Prostate gland (tissue), 2 donors: ENCODE results near the gene MCHR1. TPM values are rescaled to one million over a fixed set of nuclear protein-coding genes. Genes with fewer than 3 reads are reported as not detected.
"Not testable (repeated sequence)": the region's sequence is repeated elsewhere in the genome, so short reads cannot be mapped to it uniquely, and the experiment has no call there.

Experiments
- DNase-seq: peaks from one replicate; pipeline ENCODE4 v3.0.0-alpha.2; 2019; ENCODE audit warnings: low spot score
- H3K27ac ChIP-seq, 2 donors: fragments of 200-600 bp; sonication (generic); 2 replicates each; pipeline ENCODE4 v1.5.1; 2017 to 2019
- H3K27me3 ChIP-seq: fragments of 200-600 bp; sonication (generic); replicated peaks from 2 replicates; pipeline ENCODE4 v1.5.1; 2019; ENCODE audit not compliant: insufficient read depth
- H3K36me3 ChIP-seq, 2 donors: fragments of 200-600 bp; sonication (generic); 1 replicate in 1 of 2; 2 replicates in 1 of 2; pipeline versions ENCODE4 v1.5.1 to v1.8.1; 2017 to 2019
- H3K4me1 ChIP-seq: fragments of 200-600 bp; sonication (generic); replicated peaks from 2 replicates; pipeline ENCODE4 v1.5.1; 2019
- H3K4me3 ChIP-seq, 2 donors: fragments of 200-600 bp; sonication (generic); 2 replicates each; pipeline ENCODE4 v1.5.1; 2017 to 2019
- H3K9me3 ChIP-seq: fragments of 200-600 bp; sonication (generic); 2 replicates; pipeline ENCODE4 v1.5.1; 2017
- POLR2A ChIP-seq: fragments of 450-650 bp; IDR thresholded peaks from one replicate; pipeline ENCODE4 v1.6.1; 2016; ENCODE audit warnings: antibody characterized with exemption, mild to moderate bottlenecking
- POLR2AphosphoS5 ChIP-seq: sonication (generic); formaldehyde crosslinking; IDR thresholded peaks from one replicate; pipeline ENCODE4 v1.6.1; 2017; ENCODE audit warnings: antibody characterized with exemption
- WGBS: methylation state at CpG from one replicate; pipeline ENCODE4 v1.1.5; 2018; 5-methylcytosine and 5-hydroxymethylcytosine counted together
- intact Hi-C: fragments of 100-400 bp; cut with DNase I; formaldehyde crosslinking; loops from one replicate; pipeline ENCODE4 v1.14.2; 2022
- total RNA-seq, 2 donors: library from RNA; depleted of rRNA; stranded (reverse); fragments of >200 nt; gene quantifications; one replicate each; pipeline ENCODE4 v1.1.0, GENCODE V29; 2016
- TF ChIP-seq, protein P1 (sequence below), 4 experiments: fragments of 200-600 bp in 2 of 4; fragments of 450-650 bp in 2 of 4; sonication (generic) in 2 of 4; IDR thresholded peaks; 1 replicate in 3 of 4; 2 replicates in 1 of 4; pipeline ENCODE4 v1.5.1; 2016 to 2019; ENCODE audit warnings: antibody characterized with exemption in 4 of 4, mild to moderate bottlenecking in 2 of 4, moderate library complexity in 2 of 4

Gene MCHR1
- total RNA-seq, 2 donors from 2014 or later = 0.45 TPM; not detected in 1

- no peaks in the 10 kb centered on the region for H3K27me3 ChIP-seq
- 18% methylated on average over 11 of the region's 11 CpGs for WGBS
- intact Hi-C loops = no loop called here
- no peaks in the 10 kb centered on the region for H3K36me3 ChIP-seq
- peaks cover 2% of the 10 kb centered on the region for H3K4me1 ChIP-seq
- H3K9me3 ChIP-seq = no peaks in the 10 kb centered on the region
- TF ChIP-seq POLR2A = no peak
- TF ChIP-seq, protein P1, sequence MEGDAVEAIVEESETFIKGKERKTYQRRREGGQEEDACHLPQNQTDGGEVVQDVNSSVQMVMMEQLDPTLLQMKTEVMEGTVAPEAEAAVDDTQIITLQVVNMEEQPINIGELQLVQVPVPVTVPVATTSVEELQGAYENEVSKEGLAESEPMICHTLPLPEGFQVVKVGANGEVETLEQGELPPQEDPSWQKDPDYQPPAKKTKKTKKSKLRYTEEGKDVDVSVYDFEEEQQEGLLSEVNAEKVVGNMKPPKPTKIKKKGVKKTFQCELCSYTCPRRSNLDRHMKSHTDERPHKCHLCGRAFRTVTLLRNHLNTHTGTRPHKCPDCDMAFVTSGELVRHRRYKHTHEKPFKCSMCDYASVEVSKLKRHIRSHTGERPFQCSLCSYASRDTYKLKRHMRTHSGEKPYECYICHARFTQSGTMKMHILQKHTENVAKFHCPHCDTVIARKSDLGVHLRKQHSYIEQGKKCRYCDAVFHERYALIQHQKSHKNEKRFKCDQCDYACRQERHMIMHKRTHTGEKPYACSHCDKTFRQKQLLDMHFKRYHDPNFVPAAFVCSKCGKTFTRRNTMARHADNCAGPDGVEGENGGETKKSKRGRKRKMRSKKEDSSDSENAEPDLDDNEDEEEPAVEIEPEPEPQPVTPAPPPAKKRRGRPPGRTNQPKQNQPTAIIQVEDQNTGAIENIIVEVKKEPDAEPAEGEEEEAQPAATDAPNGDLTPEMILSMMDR (IDR thresholded peaks at IDR 0.05) = peak in 2 of 4 experiments; percentile 43 to 53
- TF ChIP-seq POLR2AphosphoS5 = peak; percentile 48
- peak; percentile 38 for DNase-seq
- H3K27ac ChIP-seq = peak overlapping the region; percentile 53 to 60
- no peak overlapping the region for H3K4me3 ChIP-seq
These were observed 24.6 kb upstream of the MCHR1 start for GRCh38 chr22:40654522-40655167.

DNA sequence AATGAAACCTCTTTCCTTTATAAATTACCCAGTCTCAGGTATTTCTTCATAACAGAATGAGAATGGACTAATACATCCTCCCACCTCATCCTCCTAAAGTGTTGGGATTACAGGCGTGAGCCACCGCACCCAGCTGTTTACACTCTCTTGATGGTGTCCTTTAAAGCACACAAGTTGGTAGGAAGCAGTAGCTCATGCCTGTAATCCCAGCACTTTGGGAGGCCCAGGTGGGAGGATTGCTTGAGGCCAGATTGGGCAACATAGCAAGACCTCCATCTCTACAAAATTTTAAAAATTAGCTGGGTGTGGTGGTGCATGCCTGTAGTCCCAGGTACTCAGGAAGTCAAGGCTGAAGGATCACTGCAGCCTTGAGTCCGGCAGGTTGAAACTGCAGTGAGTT lies 23.3 kb upstream of the MCHR1 start:
- H3K9me3 ChIP-seq, H3K27ac ChIP-seq, H3K27me3 ChIP-seq, DNase-seq, H3K4me1 ChIP-seq, H3K36me3 ChIP-seq, intact Hi-C loops, H3K4me3 ChIP-seq: not testable (repeated sequence)
- WGBS = 98% methylated on average over 3 of the region's 3 CpGs

DNA sequence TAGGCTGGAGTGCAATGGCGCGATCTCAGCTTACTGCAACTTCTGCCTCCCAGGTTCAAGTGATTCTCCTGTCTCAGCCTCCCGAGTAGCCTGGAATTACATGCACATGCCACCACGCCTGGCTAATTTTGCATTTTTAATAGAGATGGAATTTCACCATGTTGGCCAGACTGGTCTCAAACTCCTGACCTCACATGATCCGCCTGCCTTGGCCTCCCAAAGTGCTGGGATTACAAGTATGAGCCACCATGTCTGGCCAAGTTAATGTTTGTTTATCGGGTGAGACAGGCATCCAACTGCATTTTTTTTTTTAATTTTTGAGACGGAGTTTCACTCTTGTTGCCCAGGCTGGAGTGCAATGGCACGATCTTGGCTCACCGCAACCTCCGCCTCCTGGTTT lies 22.6 kb upstream of the MCHR1 start:
- DNase-seq, H3K9me3 ChIP-seq, H3K4me1 ChIP-seq, H3K36me3 ChIP-seq, H3K27me3 ChIP-seq, H3K4me3 ChIP-seq, H3K27ac ChIP-seq, intact Hi-C loops: not testable (repeated sequence)
- 88% methylated on average over 10 of the region's 10 CpGs for WGBS

- H3K27ac ChIP-seq = no peak overlapping the region
- no peak for DNase-seq
- no peaks in the 10 kb centered on the region for H3K27me3 ChIP-seq
- H3K4me3 ChIP-seq = no peak overlapping the region
- TF ChIP-seq POLR2A (no peak), POLR2AphosphoS5 (no peak)
- TF ChIP-seq, protein P1 (IDR thresholded peaks at IDR 0.05) = no peak
- no peaks in the 10 kb centered on the region for H3K9me3 ChIP-seq
- peaks cover 2% of the 10 kb centered on the region for H3K4me1 ChIP-seq
- 89% methylated on average over 6 of the region's 6 CpGs for WGBS
- intact Hi-C loops = no loop called here
- no peaks in the 10 kb centered on the region for H3K36me3 ChIP-seq
These were observed 20.1 kb upstream of the MCHR1 start for GRCh38 chr22:40659166-40659565.

DNA sequence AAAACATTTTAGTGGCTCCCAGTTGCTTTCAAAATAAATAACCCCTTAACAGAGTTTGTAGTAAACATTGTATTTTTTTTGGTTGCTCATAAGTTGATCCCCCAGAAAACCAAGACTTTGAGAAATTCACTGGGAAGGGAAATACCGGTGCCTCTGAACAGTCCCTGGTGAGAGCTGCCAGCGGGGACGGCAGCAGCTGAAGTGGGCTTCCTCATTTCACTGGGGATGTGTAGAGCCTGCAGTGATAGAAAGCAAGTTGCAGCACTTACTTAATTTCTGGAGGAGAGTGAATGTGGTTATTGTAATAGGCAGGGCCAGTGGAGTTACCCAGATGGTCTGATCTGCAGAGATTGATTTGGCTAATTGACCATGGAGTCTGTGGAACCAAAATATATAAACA lies 18.6 kb upstream of the MCHR1 start:
- no peak for TF ChIP-seq POLR2AphosphoS5
- TF ChIP-seq POLR2A = no peak
- TF ChIP-seq, protein P1 (IDR thresholded peaks at IDR 0.05) = no peak

DNA sequence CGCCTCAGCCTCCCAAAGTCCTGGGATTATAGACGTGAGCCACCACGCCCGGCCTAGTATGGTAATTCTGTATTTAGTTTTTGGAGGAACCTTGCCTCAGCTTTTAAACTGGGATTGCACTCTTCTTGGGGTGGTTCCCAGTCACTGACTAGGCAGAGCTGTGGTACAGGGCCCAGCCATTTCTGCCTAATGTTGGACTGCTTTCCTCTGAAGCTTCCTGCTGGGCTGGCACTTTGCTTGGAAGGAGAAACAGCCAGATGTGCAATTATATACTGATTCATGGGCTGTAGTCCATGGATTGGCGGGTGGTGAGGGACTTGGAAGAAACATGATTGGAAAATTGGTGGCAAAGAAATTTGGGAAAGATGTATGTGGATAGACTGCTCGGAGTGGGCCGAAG lies 17.6 kb upstream of the MCHR1 start:
- H3K36me3 ChIP-seq = no peaks in the 10 kb centered on the region
- H3K27ac ChIP-seq = no peak overlapping the region
- no peak for TF ChIP-seq POLR2AphosphoS5
- TF ChIP-seq, protein P1 (IDR thresholded peaks at IDR 0.05) = no peak
- no peak for TF ChIP-seq POLR2A
- no peak for DNase-seq
- WGBS = 95% methylated on average over 7 of the region's 7 CpGs
- H3K9me3 ChIP-seq = no peaks in the 10 kb centered on the region
- H3K27me3 ChIP-seq = no peaks in the 10 kb centered on the region
- intact Hi-C loops = no loop called here
- no peak overlapping the region for H3K4me3 ChIP-seq
- H3K4me1 ChIP-seq = no peaks in the 10 kb centered on the region

More for the DNA sequence above, 18.6 kb upstream of the MCHR1 start:
- 83% methylated on average over 3 of the region's 3 CpGs for WGBS
- Histone ChIP-seq H3K27ac (no peak overlapping the region), H3K4me1 (no peaks in the 10 kb centered on the region), H3K36me3 (no peaks in the 10 kb centered on the region), H3K9me3 (no peaks in the 10 kb centered on the region), H3K27me3 (no peaks in the 10 kb centered on the region), H3K4me3 (no peak overlapping the region)
- intact Hi-C loops = no loop called here
- no peak for DNase-seq
